Measurements from ENCODE around the gene PGS1. TPM values are rescaled to one million over a fixed set of nuclear protein-coding genes. Genes with fewer than 3 reads are reported as not detected.

PGS1 gene, protein sequence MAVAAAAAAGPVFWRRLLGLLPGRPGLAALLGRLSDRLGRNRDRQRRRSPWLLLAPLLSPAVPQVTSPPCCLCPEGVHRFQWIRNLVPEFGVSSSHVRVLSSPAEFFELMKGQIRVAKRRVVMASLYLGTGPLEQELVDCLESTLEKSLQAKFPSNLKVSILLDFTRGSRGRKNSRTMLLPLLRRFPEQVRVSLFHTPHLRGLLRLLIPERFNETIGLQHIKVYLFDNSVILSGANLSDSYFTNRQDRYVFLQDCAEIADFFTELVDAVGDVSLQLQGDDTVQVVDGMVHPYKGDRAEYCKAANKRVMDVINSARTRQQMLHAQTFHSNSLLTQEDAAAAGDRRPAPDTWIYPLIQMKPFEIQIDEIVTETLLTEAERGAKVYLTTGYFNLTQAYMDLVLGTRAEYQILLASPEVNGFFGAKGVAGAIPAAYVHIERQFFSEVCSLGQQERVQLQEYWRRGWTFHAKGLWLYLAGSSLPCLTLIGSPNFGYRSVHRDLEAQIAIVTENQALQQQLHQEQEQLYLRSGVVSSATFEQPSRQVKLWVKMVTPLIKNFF
- total RNA-seq, result 10 to 100 TPM; 27.9 to 42.6 TPM

DNA sequence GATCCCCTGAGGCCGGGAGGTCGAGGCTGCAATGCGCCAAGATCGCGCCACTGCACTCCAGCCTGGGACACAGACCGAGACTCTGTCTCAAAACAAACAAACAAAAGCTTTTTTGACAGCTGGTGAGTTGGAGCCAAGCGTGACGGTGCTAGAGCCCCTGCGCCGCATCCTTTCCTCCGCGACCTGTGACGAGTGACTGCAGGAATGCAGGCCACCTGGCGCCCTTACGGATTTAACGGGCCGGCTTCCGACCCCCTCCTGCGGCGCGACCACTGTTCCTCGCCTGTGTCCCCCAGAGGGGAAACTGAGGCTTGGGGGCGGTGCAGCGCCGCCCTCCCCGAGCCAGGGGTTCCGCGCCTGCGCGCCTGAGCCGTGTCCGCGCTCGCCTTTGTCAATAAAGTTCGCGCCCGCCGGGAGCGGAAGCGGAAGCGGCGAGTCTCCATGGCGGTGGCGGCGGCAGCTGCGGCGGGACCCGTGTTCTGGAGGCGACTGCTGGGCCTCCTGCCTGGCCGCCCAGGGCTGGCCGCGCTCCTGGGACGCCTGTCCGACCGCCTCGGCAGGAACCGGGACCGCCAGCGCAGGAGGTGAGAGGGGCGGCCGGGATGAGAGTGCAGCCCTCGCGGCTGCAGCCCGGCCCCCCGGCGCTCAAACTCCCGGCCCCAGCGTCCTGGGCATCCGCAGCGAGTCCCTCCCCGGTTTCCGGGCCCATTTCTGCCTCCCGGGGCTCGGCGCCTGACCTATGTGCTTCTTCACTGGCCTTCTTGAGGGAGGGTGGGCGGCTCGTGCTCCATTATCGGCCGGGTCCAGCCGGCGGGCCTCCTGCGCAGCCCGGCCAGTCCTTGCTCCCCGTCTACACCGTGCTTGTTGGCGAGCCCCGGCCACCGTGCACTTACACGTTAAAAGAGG, at the start of gene PGS1:
PGS1 (plus strand) TSS at position 425 of the 906 bp plus-strand sequence; CDS start at position 442, 17 bp downstream.

DNA sequence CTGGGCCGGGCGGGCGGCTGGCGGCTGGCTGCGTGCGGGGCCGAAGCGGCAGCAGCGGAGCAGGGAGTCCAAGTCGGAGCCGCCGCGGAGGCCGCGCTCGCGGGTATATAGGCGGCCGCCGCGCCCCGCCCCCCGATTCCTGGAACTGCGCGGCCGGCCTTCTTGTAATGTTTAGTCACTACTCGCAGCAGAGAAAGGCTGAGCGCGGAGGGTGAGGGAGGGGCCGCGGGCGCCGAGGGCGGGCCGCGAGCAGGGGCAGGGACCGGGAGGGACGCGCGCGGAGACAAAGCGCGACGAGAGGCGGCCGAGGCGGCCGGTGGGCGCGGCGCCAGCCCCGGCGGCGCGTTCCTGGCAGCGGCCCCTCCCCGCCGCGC, 18.5 kb upstream of the PGS1 start, which contains the start of gene SOCS3:
SOCS3 (minus strand) TSS at position 81 of the 374 bp plus-strand sequence. CDS start 982 bp downstream, outside the sequence.

Small RNAs within 50 kb of the gene (small RNA-seq; reads per million reads assigned to genes)
- gene RF00415 (0 reads per million in 2 donors), gene RN7SL236P (0 reads per million in 2 donors)

Other genes with a start within 250 kb of the PGS1 start
- gene TMC6, start 249.9 kb upstream of the PGS1 start, total RNA-seq, result 10 to 100 TPM; 28.9 to 93.9 TPM
- 1 to 10 TPM in 1 of 2 donors, under 1 TPM in 1; 0.34 to 1.3 TPM for gene TMC8, start 247.9 kb upstream of the PGS1 start, total RNA-seq
- not detected for gene C17orf99, start 232.3 kb upstream of the PGS1 start, total RNA-seq
- 10 to 100 TPM in 1 of 2 donors, 1 to 10 TPM in 1; 8.3 to 10.3 TPM for gene SYNGR2, start 210.1 kb upstream of the PGS1 start, total RNA-seq
- 100 to 1,000 TPM in 1 of 2 donors, 10 to 100 TPM in 1; 70.5 to 131 TPM for gene TK1, start 191.6 kb upstream of the PGS1 start, total RNA-seq
- gene AFMID, start 191.3 kb upstream of the PGS1 start, total RNA-seq, result 10 to 100 TPM in 1 of 2 donors, 1 to 10 TPM in 1; 8.3 to 22.6 TPM
- gene BIRC5, start 164.4 kb upstream of the PGS1 start, total RNA-seq, result 10 to 100 TPM; 50.6 to 85.3 TPM
- gene TMEM235, start 147.0 kb upstream of the PGS1 start, total RNA-seq, result not detected
- gene SOCS3, start 18.6 kb upstream of the PGS1 start, total RNA-seq, result 10 to 100 TPM; 22.0 to 24.4 TPM
- gene DNAH17, start 198.7 kb downstream of the PGS1 start, total RNA-seq, result under 1 TPM in 1 of 2 donors, not detected in 1; under 0.01 TPM

Data from melanocyte of skin (primary cell).